Fibroblast of skin of abdomen (primary cell): ENCODE measurements around the gene CA5B.
"Not testable (repeated sequence)": the region's sequence is repeated elsewhere in the genome, so short reads cannot be mapped to it uniquely, and the experiment has no call there.

Source experiments
- DNase-seq: peaks from one replicate; pipeline ENCODE4 v3.0.0-alpha.2; 2013

Gene CA5B

DNA sequence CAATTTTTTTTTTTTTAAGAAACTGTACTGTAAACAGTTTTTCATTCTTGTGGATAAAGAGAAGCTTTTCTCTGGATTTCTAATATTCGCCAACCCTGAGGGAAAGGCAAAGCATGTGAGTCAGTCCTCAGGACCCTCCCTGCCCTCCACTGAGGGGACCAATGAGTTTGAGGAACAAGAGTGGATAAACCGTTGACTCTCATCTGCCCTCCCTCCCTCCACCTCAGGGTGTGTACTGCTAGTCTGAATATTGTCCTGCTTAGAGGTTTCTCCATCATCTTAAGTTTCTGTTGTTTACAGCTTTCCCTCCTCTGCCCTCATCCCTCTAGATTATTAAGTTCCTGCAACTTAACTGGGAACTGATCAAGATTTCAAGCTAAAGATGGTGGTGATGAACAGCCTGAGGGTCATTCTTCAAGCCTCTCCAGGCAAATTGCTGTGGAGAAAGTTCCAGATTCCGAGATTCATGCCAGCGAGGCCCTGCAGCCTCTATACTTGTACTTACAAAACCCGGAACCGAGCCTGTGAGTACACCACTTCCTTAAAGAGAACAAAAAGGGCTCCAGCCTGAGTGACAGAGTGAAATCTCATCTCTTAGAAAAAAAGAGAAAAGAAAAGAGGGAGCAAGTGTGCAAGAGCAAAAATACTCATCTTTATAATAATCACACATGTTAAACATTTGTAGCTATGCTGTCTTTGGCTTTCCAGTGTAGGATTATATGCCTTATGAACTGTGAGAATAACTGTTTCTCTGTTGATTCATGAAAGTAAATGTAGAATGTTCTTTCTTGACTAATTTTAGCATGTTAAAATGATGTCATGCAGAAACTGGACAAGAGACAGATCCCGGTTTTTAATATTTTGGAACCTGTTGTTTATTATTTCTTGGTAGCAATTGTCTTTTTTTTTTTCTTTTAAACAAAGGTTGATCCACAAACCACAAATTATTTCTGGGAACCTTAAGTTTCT lies 11.9 kb downstream of the CA5B start:
- no peak for DNase-seq

DNA sequence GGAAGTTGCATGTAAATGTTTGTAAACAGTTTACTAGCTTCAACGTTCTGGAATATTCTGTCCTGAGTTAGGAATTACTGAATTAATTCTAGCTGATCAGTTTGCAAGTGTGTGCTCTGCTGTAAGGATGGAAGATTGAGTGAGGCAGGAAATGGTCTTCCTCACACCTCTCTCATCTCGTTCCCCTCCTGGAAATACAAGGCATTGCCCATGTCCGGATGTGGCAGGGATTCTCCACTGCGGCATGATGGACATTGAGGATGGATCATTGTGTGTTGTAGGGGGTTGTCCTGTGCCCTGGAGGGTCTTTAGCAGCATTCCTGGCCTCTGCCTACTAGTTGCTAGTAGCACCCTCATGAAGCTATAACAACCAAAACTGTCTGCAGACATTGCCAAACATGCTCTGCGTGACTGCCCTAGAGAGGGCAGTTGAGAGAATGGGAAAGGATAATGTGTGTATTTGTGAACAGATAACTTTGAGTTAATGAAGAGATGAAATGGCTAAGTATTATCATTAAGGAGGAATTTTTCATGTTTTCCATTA lies 12.6 kb downstream of the CA5B start:
- no peak for DNase-seq

GRCh38 chrX:15751155-15751819 lies 13.2 kb downstream of the CA5B start:
- no peak for DNase-seq

- DNase-seq = no peak
These were observed 17.0 kb downstream of the CA5B start for GRCh38 chrX:15755091-15755490.

- no peak for DNase-seq
These were observed 20.1 kb downstream of the CA5B start for GRCh38 chrX:15758140-15758539.

- DNase-seq = not testable (repeated sequence)
These were observed 21.8 kb downstream of the CA5B start for GRCh38 chrX:15759886-15760285.

GRCh38 chrX:15761564-15762191 lies 23.6 kb downstream of the CA5B start:
- peak; percentile 18 for DNase-seq

- DNase-seq = no peak
These were observed 31.4 kb downstream of the CA5B start for GRCh38 chrX:15769300-15769954.

DNA sequence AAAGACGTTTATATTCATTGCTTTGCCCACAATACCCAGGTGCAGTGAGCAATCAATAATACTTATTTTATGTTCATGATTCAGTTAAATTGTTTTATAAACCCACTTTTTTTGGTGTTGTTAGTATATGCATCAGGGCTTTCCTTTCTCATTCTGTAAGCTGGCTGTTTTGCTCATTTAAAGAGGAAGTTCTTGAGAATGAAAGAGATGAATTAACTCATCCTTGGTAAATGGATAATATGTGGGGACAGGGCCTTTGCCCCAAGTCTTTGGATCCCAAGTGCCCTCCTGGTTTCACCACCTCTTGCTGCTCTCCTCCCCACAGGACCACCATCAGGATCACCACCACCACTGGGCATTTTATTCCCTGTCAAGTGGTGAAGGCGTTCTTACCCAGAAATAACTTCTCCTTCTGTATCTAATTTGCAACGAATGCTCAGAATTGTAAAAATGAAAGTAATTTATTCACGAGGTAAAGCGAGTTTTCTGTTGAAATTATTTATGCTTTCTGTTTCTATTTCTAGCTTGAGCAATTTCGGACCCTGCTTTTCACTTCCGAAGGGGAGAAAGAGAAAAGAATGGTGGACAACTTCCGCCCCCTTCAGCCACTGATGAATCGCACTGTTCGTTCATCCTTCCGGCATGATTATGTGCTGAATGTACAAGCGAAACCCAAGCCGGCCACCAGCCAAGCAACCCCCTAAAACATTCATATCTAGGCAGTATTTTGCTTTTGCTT lies 44.1 kb downstream of the CA5B start:
- DNase-seq = no peak

- no peak for DNase-seq
These were observed 47.2 kb downstream of the CA5B start for GRCh38 chrX:15785176-15785750.

GRCh38 chrX:15786915-15787314 lies 48.8 kb downstream of the CA5B start:
- DNase-seq = no peak

DNA sequence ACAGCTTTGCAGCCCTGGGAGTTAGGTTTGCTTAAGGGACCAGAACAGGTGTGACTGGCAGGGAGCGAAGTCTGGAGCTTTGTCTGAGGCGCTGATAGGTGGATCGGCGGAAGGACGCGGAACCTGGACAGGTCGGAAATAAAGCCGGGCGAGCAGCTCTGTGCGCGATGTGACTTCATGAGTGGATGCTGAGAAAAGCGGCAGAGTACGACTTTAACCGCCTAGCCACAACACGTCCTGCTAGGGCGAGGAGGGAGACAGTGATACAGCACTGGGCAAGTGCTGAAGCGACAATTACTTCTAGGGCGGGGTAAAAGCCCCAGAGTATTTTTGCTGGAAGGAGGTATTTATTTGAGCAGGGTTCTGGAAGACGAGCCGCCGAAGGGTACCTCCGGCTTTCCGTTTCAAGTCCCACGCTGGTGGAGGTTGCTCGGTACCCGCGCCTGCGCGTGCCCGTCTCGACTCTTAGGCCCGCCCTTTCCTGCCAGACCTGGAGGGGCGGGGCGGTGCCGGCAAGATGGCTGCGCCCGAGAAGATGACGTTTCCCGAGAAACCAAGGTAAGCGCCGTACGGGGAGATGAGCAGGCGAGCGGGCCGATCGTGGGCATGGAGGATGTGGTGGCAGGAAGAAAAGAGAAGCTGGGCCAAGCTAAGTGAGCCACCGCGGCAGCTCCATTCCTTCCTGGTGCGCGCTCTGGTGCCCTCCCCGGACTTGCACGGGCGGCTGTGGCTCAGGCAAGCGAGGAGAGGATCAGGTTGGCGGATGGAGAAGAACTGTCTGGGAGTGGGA lies 52.1 kb downstream of the CA5B start, which contains the start of gene ZRSR2:
TSS of gene ZRSR2 (plus strand) at position 506 of the 790 bp plus-strand sequence. CDS start at position 518, 12 bp downstream.
- DNase-seq = peak; percentile 64

DNA sequence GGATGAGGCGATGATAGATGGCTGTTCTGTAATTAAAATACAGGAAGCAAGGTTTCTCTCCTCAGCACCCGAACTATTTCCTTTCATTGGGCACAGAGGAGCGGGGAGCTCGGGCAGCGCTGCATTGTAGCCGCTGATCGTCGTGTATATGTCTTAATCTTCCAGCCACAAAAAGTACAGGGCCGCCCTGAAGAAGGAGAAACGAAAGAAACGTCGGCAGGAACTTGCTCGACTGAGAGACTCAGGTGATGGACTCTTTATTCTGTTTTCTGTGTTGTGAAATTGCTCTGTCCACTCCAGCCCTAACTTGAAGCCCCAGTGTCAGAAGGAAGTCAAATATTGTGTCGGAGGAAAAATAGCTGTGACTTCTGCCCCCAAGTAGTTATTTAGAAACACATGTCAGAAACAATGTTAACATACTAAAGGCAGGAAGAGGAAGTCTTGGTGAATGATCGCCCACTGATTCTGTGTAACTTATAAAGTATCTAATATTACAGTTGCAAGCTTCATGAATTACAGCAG lies 52.8 kb downstream of the CA5B start:
- DNase-seq = no peak

- no peak for DNase-seq
These were observed 59.6 kb downstream of the CA5B start for GRCh38 chrX:15797707-15798106.

GRCh38 chrX:15804563-15804962 lies 66.5 kb downstream of the CA5B start:
- no peak for DNase-seq

DNA sequence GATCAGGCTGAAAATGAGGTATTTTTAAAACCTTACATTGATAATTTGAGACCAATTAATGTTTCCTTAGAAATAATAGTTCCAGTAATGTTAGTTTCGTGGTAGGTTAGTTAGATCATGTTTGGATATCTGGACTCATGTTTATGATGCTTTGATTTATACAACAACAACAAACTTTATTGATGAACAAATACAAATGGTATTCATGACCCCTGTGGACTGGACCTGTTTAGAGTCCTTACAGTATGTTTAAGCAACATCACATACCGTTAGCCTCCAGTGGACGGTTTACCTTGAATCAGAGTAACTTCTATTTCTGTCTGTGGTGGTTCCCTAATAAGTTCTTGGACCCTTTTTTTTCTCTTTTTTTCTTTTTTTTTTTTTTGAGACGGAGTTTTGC lies 70.2 kb downstream of the CA5B start:
- no peak for DNase-seq

GRCh38 chrX:15812192-15812938 lies 74.3 kb downstream of the CA5B start:
- DNase-seq = no peak

GRCh38 chrX:15813416-15813815 lies 75.3 kb downstream of the CA5B start:
- DNase-seq = no peak

DNA sequence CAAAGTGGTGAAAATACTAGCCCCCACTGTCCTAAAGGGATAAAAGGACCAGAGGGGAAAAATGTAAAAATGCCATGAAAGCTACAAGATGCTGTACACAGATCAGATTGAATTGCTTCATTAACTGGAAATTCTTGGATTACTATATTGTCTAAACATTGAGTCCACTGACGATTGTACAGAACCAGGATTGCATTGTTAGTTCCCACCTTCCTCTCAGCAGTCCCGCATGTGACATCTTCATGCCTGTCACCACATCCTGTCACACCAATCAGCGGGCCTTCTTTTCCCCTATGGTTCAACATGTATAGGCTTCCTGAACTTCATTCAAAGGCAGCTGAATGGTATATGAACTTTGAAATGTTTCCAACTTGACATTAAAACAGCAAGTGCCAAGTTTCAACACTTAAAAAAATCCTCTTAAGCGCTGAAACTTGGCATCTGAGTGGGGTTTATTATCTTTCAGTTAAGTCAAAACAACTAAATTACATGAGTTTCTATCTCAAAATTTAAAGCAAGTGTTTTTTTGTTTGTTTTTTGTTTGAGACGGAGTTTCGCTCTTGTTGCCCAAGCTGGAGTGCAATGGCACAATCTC lies 76.8 kb downstream of the CA5B start:
- DNase-seq = no peak
